HepG2 (cell line): Measurements from ENCODE around the gene IVD. TPM values are rescaled to one million over a fixed set of nuclear protein-coding genes. Genes with fewer than 3 reads are reported as not detected.

Source experiments
- ATAC-seq: fragments of 200-7000 bp; cut with Tn5 transposase; 3 replicates; pipeline ENCODE4 v1.9.1; 2020; ENCODE audit warnings: mild to moderate bottlenecking, moderate library complexity
- BruUV-seq: library from RNA; stranded (reverse); fragments of 400-500 nt; replicated peaks from 2 replicates; lab custom pipeline; 2021; lab: Mats Ljungman, UMichigan
- CTCF ChIA-PET: fragments of 300-600 bp; formaldehyde crosslinking; extraction: SDS; loops from one replicate; lab custom pipeline; 2021; ENCODE audit warnings: low total read pairs, inconsistent platforms, low intra/inter-chr PET ratio; lab: Yijun Ruan, JAX
- POLR2A ChIA-PET: fragments of 350-600 bp; sonication (Branson Sonifier 250); formaldehyde crosslinking; loops from one replicate; lab custom pipeline; 2020; ENCODE audit warnings: antibody characterized with exemption, inconsistent platforms; lab: Yijun Ruan, JAX
- DNase-seq: peaks from one replicate; pipeline ENCODE4 v3.0.0-alpha.2; 2015; ENCODE audit warnings: low spot score
- FAIRE-seq: peaks from 3 replicates; lab custom pipeline; 2011; peaks lifted over from hg19 to GRCh38; lab: Jason Lieb, UNC
- H2AFZ ChIP-seq: one replicate; pipeline ENCODE4 v1.6.1; 2011; ENCODE audit warnings: low read length, inconsistent platforms
- H3K27ac ChIP-seq: fragments of 300-600 bp; 3 replicates; pipeline ENCODE4 v1.8.0; 2011; ENCODE audit warnings: mixed run types, mild to moderate bottlenecking, mixed read lengths, low read length, inconsistent platforms; ENCODE audit not compliant: insufficient read depth; ENCODE audit errors: extremely low read length
- H3K27me3 ChIP-seq, 2 experiments: fragments of 200-600 bp in 1 of 2; 2 replicates in 1 of 2; 3 replicates in 1 of 2; pipeline versions ENCODE4 v1.6.0 to v1.8.0; 2011; ENCODE audit warnings: low read length in 2 of 2, mild to moderate bottlenecking in 2 of 2, moderate library complexity in 2 of 2, inconsistent platforms in 1 of 2; ENCODE audit not compliant: insufficient read depth in 2 of 2, control insufficient read depth in 1 of 2
- H3K36me3 ChIP-seq, 2 experiments: fragments of 200-600 bp in 1 of 2; replicated peaks in 1 of 2; 2 replicates in 1 of 2; 3 replicates in 1 of 2; pipeline versions ENCODE4 v1.5.1 to v1.8.0; 2011; ENCODE audit warnings: low read length in 2 of 2, inconsistent platforms in 1 of 2; ENCODE audit not compliant: insufficient read depth in 2 of 2, control insufficient read depth in 1 of 2
- H3K4me1 ChIP-seq: 2 replicates; pipeline ENCODE4 v1.5.1; 2012; ENCODE audit warnings: low read length, inconsistent platforms; ENCODE audit not compliant: insufficient read depth
- H3K4me2 ChIP-seq: 2 replicates; pipeline ENCODE4 v1.6.0; 2011; ENCODE audit warnings: low read depth, low read length, inconsistent platforms
- H3K4me3 ChIP-seq, 3 experiments: fragments of 200-600 bp in 1 of 3; sonication (generic), shearing (Covaris generic) in 1 of 3; replicated peaks in 1 of 3; 2 replicates each; pipeline ENCODE4 v1.5.1; 2011 to 2016; ENCODE audit warnings: low read length in 3 of 3, inconsistent platforms in 2 of 3, low read depth in 2 of 3, mild to moderate bottlenecking in 2 of 3, control low read depth in 1 of 3, mixed read lengths in 1 of 3; ENCODE audit not compliant: insufficient read depth in 1 of 3
- H3K79me2 ChIP-seq: one replicate; pipeline ENCODE4 v1.6.1; 2011; ENCODE audit warnings: low read length, inconsistent platforms; ENCODE audit not compliant: insufficient read depth
- H3K9ac ChIP-seq: 2 replicates; pipeline ENCODE4 v1.6.0; 2011; ENCODE audit warnings: mild to moderate bottlenecking, low read depth, low read length, inconsistent platforms; ENCODE audit not compliant: insufficient read depth
- H3K9me3 ChIP-seq: 2 replicates; pipeline ENCODE4 v1.5.1; 2012; ENCODE audit warnings: mild to moderate bottlenecking, low read length
- H4K20me1 ChIP-seq: 2 replicates; pipeline ENCODE4 v1.6.0; 2011; ENCODE audit warnings: inconsistent platforms, mild to moderate bottlenecking, low read length, moderate library complexity; ENCODE audit not compliant: insufficient read depth
- PAX8 ChIP-seq: sonication (generic); formaldehyde crosslinking; IDR thresholded peaks from 2 replicates; pipeline ENCODE4 v1.8.0; 2022; ENCODE audit warnings: mild to moderate bottlenecking, missing genetic modification reagents, borderline replicate concordance
- ZBTB7B ChIP-seq: sonication (generic); formaldehyde crosslinking; IDR thresholded peaks from 2 replicates; pipeline ENCODE4 v1.4.0; 2020; ENCODE audit warnings: missing genetic modification reagents
- ZNF354B ChIP-seq: sonication (generic); formaldehyde crosslinking; IDR thresholded peaks from 2 replicates; pipeline ENCODE4 v1.8.0; 2022; ENCODE audit warnings: mild to moderate bottlenecking, missing genetic modification reagents
- ZNF557 ChIP-seq: sonication (generic); formaldehyde crosslinking; IDR thresholded peaks from 2 replicates; pipeline ENCODE4 v1.4.0; 2020; ENCODE audit warnings: missing genetic modification reagents
- WGBS: methylation state at CpG from one replicate; pipeline ENCODE4 v1.1.6; 2017; ENCODE audit warnings: low lambda C conversion rate; 5-methylcytosine and 5-hydroxymethylcytosine counted together
- in situ Hi-C: cut with HindIII; loops from 2 replicates; pipeline ENCODE4 v1.10.0; 2017; ENCODE audit warnings: low pct_unique_long_range_greater_than_20kb; ENCODE audit not compliant: extremely low pct_ligation_motif_present
- intact Hi-C: fragments of 100-400 bp; cut with micrococcal nuclease; formaldehyde crosslinking; loops from one replicate; pipeline ENCODE4 v1.10.0; 2022; ENCODE audit not compliant: unreplicated experiment
- polyA plus RNA-seq, 8 experiments: library from polyadenylated mRNA; depleted of rRNA in 3 of 8; stranded (reverse) in 7 of 8; unstranded in 1 of 8; fragments of >200 nt; fragmentation: Illumina TruSeq in 4 of 8; extraction: Trizol in 4 of 8; gene quantifications; 2 replicates each; pipeline versions ENCODE4 v1.2.1 to v1.2.3, GENCODE V29; 2011 to 2016; ENCODE audit warnings: low read depth in 4 of 8, missing spikeins in 1 of 8, mixed read lengths in 1 of 8; ENCODE audit not compliant: insufficient read depth in 1 of 8
- total RNA-seq, 5 experiments: library from RNA; depleted of rRNA; stranded (reverse); fragments of >200 nt; fragmentation: Illumina TruSeq; extraction: Trizol; gene quantifications; 2 replicates each; pipeline ENCODE4 v1.2.3, GENCODE V29; 2016; ENCODE audit warnings: low read depth in 1 of 5
- TF ChIP-seq, protein P1 (sequence below): fragments of 450-650 bp; IDR thresholded peaks from 2 replicates; pipeline ENCODE4 v1.6.1; 2016
- TF ChIP-seq, protein P2 (sequence below): sonication (generic); formaldehyde crosslinking; IDR thresholded peaks from 2 replicates; pipeline ENCODE4 v1.9.0; 2021; ENCODE audit warnings: missing genetic modification reagents, borderline replicate concordance

The IVD gene
- total and polyA plus RNA-seq, 2 of the 13 experiments (the other 11 are each of a cell fraction or from before 2014, with no cell fraction given), result 48.0 to 53.9 TPM

DNA sequence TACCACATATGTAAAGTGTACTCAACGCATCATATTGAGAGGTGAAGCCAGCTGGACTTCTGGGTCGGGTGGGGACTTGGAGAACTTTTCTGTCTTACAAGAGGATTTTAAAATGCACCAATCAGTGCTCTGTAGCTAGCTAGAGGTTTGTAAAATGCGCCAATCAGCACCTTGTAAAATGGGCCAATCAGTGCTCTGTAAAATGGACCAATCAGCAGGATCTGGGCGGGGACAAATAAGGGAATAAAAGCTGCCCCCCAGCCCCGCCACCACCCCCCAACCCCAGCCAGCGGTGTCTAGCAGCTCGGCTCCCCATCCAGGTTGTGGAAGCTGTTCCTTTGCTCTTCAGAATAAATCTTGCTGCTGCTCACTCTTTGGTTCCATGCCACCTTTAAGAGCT, 6.2 kb upstream of the IVD start:
- H3K4me3 ChIP-seq, result no peak overlapping the region
- no peaks in the 10 kb centered on the region for H3K27me3 ChIP-seq
- ChIA-PET CTCF (no interaction called here), POLR2A (interaction anchor here (0.7 kb wide), 2 partner anchors 10 to 12 kb away, joined by 3 read pairs; no protein-coding TSS in a partner anchor)
- TF ChIP-seq, protein P1, sequence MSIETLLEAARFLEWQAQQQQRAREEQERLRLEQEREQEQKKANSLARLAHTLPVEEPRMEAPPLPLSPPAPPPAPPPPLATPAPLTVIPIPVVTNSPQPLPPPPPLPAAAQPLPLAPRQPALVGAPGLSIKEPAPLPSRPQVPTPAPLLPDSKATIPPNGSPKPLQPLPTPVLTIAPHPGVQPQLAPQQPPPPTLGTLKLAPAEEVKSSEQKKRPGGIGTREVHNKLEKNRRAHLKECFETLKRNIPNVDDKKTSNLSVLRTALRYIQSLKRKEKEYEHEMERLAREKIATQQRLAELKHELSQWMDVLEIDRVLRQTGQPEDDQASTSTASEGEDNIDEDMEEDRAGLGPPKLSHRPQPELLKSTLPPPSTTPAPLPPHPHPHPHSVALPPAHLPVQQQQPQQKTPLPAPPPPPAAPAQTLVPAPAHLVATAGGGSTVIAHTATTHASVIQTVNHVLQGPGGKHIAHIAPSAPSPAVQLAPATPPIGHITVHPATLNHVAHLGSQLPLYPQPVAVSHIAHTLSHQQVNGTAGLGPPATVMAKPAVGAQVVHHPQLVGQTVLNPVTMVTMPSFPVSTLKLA, result no peak
- TF ChIP-seq PAX8 (CRISPR knock-in tag) (no peak), ZNF557 (CRISPR knock-in tag) (no peak), ZBTB7B (CRISPR knock-in tag) (no peak), ZNF354B (no peak)
- TF ChIP-seq, protein P2, sequence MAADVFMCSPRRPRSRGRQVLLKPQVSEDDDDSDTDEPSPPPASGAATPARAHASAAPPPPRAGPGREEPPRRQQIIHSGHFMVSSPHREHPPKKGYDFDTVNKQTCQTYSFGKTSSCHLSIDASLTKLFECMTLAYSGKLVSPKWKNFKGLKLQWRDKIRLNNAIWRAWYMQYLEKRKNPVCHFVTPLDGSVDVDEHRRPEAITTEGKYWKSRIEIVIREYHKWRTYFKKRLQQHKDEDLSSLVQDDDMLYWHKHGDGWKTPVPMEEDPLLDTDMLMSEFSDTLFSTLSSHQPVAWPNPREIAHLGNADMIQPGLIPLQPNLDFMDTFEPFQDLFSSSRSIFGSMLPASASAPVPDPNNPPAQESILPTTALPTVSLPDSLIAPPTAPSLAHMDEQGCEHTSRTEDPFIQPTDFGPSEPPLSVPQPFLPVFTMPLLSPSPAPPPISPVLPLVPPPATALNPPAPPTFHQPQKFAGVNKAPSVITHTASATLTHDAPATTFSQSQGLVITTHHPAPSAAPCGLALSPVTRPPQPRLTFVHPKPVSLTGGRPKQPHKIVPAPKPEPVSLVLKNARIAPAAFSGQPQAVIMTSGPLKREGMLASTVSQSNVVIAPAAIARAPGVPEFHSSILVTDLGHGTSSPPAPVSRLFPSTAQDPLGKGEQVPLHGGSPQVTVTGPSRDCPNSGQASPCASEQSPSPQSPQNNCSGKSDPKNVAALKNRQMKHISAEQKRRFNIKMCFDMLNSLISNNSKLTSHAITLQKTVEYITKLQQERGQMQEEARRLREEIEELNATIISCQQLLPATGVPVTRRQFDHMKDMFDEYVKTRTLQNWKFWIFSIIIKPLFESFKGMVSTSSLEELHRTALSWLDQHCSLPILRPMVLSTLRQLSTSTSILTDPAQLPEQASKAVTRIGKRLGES (CRISPR knock-in tag), result no peak
- H3K36me3 ChIP-seq, result no peaks in the 10 kb centered on the region
- H3K9me3 ChIP-seq, result no peaks in the 10 kb centered on the region
- no peaks in the 10 kb centered on the region for H3K4me1 ChIP-seq
- no peaks in the 10 kb centered on the region for H3K79me2 ChIP-seq
- H2AFZ ChIP-seq, result no peak overlapping the region
- DNase-seq (no peak), ATAC-seq (no peak), FAIRE-seq (no peak)
- no peak overlapping the region for H3K4me2 ChIP-seq
- 68% methylated on average over 7 of the region's 7 CpGs for WGBS
- no TSS peak for BruUV-seq
- intact Hi-C loops (no loop called here), in situ Hi-C loops (no loop called here)
- H4K20me1 ChIP-seq, result no peaks in the 10 kb centered on the region
- no peak overlapping the region for H3K27ac ChIP-seq
- H3K9ac ChIP-seq, result no peak overlapping the region
